Transverse colon (tissue), 4 donors: ENCODE measurements around the gene RAB10. TPM values are rescaled to one million over a fixed set of nuclear protein-coding genes. Genes with fewer than 3 reads are reported as not detected.
"Not testable (repeated sequence)": the region's sequence is repeated elsewhere in the genome, so short reads cannot be mapped to it uniquely, and the experiment has no call there.

Experiments used
- DNase-seq: peaks from one replicate; pipeline ENCODE4 v3.0.0-alpha.2; 2019
- H3K27ac ChIP-seq, 4 donors: fragments of 200-600 bp; sonication (generic); 2 replicates each; pipeline ENCODE4 v1.5.1; 2016 to 2018; ENCODE audit warnings: inconsistent platforms in 4 of 4
- H3K27me3 ChIP-seq: fragments of 200-600 bp; sonication (generic); 2 replicates; pipeline ENCODE4 v1.5.1; 2017; ENCODE audit warnings: inconsistent platforms
- H3K36me3 ChIP-seq, 4 donors: fragments of 200-600 bp; sonication (generic); 2 replicates each; pipeline ENCODE4 v1.5.1; 2017 to 2019; ENCODE audit warnings: inconsistent platforms in 4 of 4
- H3K4me1 ChIP-seq, 4 donors: fragments of 200-600 bp; sonication (generic); 2 replicates each; pipeline ENCODE4 v1.5.1; 2017 to 2020; ENCODE audit warnings: inconsistent platforms in 4 of 4
- H3K4me3 ChIP-seq, 4 donors: fragments of 200-600 bp; sonication (generic); 1 replicate in 1 of 4; 2 replicates in 3 of 4; pipeline versions ENCODE4 v1.5.1 to v1.6.1; 2017 to 2019; ENCODE audit warnings: inconsistent platforms in 4 of 4
- H3K9me3 ChIP-seq, 2 donors: fragments of 200-600 bp; sonication (generic); 2 replicates each; pipeline ENCODE4 v1.5.1; 2017 to 2019; ENCODE audit warnings: inconsistent platforms in 2 of 2
- CTCF ChIP-seq, 5 experiments: fragments of 200-600 bp in 3 of 5; fragments of 450-650 bp in 2 of 5; sonication (generic) in 3 of 5; IDR thresholded peaks; 1 replicate in 2 of 5; 2 replicates in 3 of 5; pipeline ENCODE4 v1.5.1; 2016 to 2017; ENCODE audit warnings: antibody characterized with exemption in 5 of 5, inconsistent platforms in 3 of 5, mild to moderate bottlenecking in 2 of 5, moderate library complexity in 1 of 5
- EP300 ChIP-seq: sonication (generic); formaldehyde crosslinking; IDR thresholded peaks from one replicate; pipeline ENCODE4 v1.6.1; 2017; ENCODE audit warnings: antibody characterized with exemption, low read depth
- POLR2A ChIP-seq: fragments of 450-650 bp; IDR thresholded peaks from one replicate; pipeline ENCODE4 v1.6.1; 2016; ENCODE audit warnings: antibody characterized with exemption, mild to moderate bottlenecking, moderate library complexity
- POLR2AphosphoS5 ChIP-seq, 3 donors: sonication (generic); formaldehyde crosslinking; IDR thresholded peaks; one replicate each; pipeline ENCODE4 v1.6.1; 2016; ENCODE audit warnings: antibody characterized with exemption in 3 of 3
- WGBS, 2 donors: methylation state at CpG; one replicate each; pipeline ENCODE4 v1.1.5; 2018; ENCODE audit warnings: low coverage in 1 of 2; 5-methylcytosine and 5-hydroxymethylcytosine counted together
- in situ Hi-C, 4 donors: fragments of 200-750 bp; cut with MboI; loops; one replicate each; pipeline versions ENCODE4 v1.15.0 to v1.15.1; 2017; ENCODE audit warnings: low sequenced_read_pairs in 3 of 4, low pct_ligation_motif_present in 1 of 4, low pct_unique_long_range_greater_than_20kb in 1 of 4
- intact Hi-C: fragments of 100-400 bp; cut with DNase I; formaldehyde crosslinking; loops from one replicate; pipeline ENCODE4 v1.15.1; 2023; ENCODE audit warnings: low total_unique reads
- total RNA-seq, 4 donors: library from RNA; depleted of rRNA; stranded (reverse); fragments of >200 nt; gene quantifications; one replicate each; pipeline ENCODE4 v1.1.0, GENCODE V29; 2016

RAB10 gene
- total RNA-seq, 4 donors from 2014 or later, result 99.5 to 150 (median 144) TPM

GRCh38 chr2:26025509-26025908 is 8.4 kb upstream of the RAB10 start:
- intact Hi-C loops, result no loop called here
- H3K36me3 ChIP-seq, result no peaks in the 10 kb centered on the region
- no peak overlapping the region for H3K27ac ChIP-seq
- no peak overlapping the region for H3K4me3 ChIP-seq
- DNase-seq, result no peak
- H3K9me3 ChIP-seq, result no peaks in the 10 kb centered on the region
- no peaks in the 10 kb centered on the region for H3K27me3 ChIP-seq
- peaks cover 0 to 11% (median 0%) of the 10 kb centered on the region in 4 donors for H3K4me1 ChIP-seq
- TF ChIP-seq POLR2AphosphoS5 (IDR thresholded peaks at IDR 0.05), result no peak
- no peak for TF ChIP-seq CTCF (IDR thresholded peaks at IDR 0.05)
- no peak for TF ChIP-seq POLR2A
- TF ChIP-seq EP300, result no peak
- in situ Hi-C loops, result no loop called here

- H3K9me3 ChIP-seq, intact Hi-C loops, in situ Hi-C loops, DNase-seq, H3K27me3 ChIP-seq, H3K4me3 ChIP-seq, H3K27ac ChIP-seq, H3K36me3 ChIP-seq: not testable (repeated sequence)
- 91 to 92% methylated on average over 7 to 16 of the region's 16 CpGs for WGBS, 2 donors
- peaks cover 0 to 19% (median 6%) of the 10 kb centered on the region in 4 donors for H3K4me1 ChIP-seq
These were observed 5.8 kb upstream of the RAB10 start for GRCh38 chr2:26028083-26028482.

GRCh38 chr2:26032586-26033269 is 1.2 kb upstream of the RAB10 start:
- peak overlapping the region; percentile 69 to 93 (median 85) for H3K4me3 ChIP-seq
- intact Hi-C loops, in situ Hi-C loops, H3K36me3 ChIP-seq, H3K27me3 ChIP-seq, H3K9me3 ChIP-seq: not testable (repeated sequence)
- peaks cover 4 to 30% (median 24%) of the 10 kb centered on the region in 4 donors for H3K4me1 ChIP-seq
- DNase-seq, result peak; percentile 25
- WGBS, 2 donors, result 35 to 42% methylated on average over 7 to 23 of the region's 24 CpGs
- H3K27ac ChIP-seq, result peak overlapping the region; percentile 93 to 99 (median 96)

GRCh38 chr2:26033270-26033817 is 540 bp upstream of the RAB10 start:
- intact Hi-C loops (no loop called here), in situ Hi-C loops (no loop called here)
- peak; percentile 88 for DNase-seq

More at GRCh38 chr2:26033270-26033817, 540 bp upstream of the RAB10 start:
- no peaks in the 10 kb centered on the region for H3K36me3 ChIP-seq
- no peak for TF ChIP-seq EP300
- peak; percentile 73 for TF ChIP-seq POLR2A
- TF ChIP-seq CTCF (IDR thresholded peaks at IDR 0.05), result no peak
- peak; percentile 37 to 71 (median 39) for TF ChIP-seq POLR2AphosphoS5 (IDR thresholded peaks at IDR 0.05)
- H3K27me3 ChIP-seq, result no peaks in the 10 kb centered on the region
- peak overlapping the region; percentile 93 to 99 (median 96) for H3K27ac ChIP-seq
- peak overlapping the region; percentile 69 to 93 (median 85) for H3K4me3 ChIP-seq
- H3K9me3 ChIP-seq, result no peaks in the 10 kb centered on the region
- 0% methylated on average over 33 of the region's 38 CpGs; no CpG with 5 or more reads in 1 of the 2 donors for WGBS, 2 donors
- peaks cover 6 to 36% (median 25%) of the 10 kb centered on the region in 4 donors for H3K4me1 ChIP-seq
